Ectodermal cell (in vitro differentiated cells): ENCODE results near the gene TTLL3.

Source experiments
- H3K27ac ChIP-seq: 2 replicates; pipeline ENCODE4 v1.7.0; 2013; ENCODE audit warnings: mild to moderate bottlenecking, low read depth, low read length; ENCODE audit not compliant: insufficient read depth, poor library complexity, severe bottlenecking
- H3K27me3 ChIP-seq: 2 replicates; pipeline ENCODE4 v1.7.0; 2013; ENCODE audit warnings: mild to moderate bottlenecking, low read length; ENCODE audit not compliant: insufficient read depth, control insufficient read depth, poor library complexity, severe bottlenecking
- H3K36me3 ChIP-seq: one replicate; pipeline ENCODE4 v1.7.0; 2013; ENCODE audit warnings: low read length; ENCODE audit not compliant: control insufficient read depth, insufficient read depth
- H3K4me1 ChIP-seq: one replicate; pipeline ENCODE4 v1.7.0; 2013; ENCODE audit warnings: low read length; ENCODE audit not compliant: control insufficient read depth, insufficient read depth
- H3K4me3 ChIP-seq: 2 replicates; pipeline ENCODE4 v1.7.0; 2013; ENCODE audit warnings: low read depth, low read length, control low read depth; ENCODE audit not compliant: insufficient read depth
- H3K9me3 ChIP-seq: 2 replicates; pipeline ENCODE4 v1.7.0; 2013; ENCODE audit warnings: mild to moderate bottlenecking, low read length, moderate library complexity; ENCODE audit not compliant: control insufficient read depth
- WGBS, 2 experiments: methylation state at CpG; one replicate each; pipeline ENCODE4 v1.1.7; 2013; ENCODE audit warnings: missing lambda C conversion rate in 2 of 2; 5-methylcytosine and 5-hydroxymethylcytosine counted together

TTLL3 gene

DNA sequence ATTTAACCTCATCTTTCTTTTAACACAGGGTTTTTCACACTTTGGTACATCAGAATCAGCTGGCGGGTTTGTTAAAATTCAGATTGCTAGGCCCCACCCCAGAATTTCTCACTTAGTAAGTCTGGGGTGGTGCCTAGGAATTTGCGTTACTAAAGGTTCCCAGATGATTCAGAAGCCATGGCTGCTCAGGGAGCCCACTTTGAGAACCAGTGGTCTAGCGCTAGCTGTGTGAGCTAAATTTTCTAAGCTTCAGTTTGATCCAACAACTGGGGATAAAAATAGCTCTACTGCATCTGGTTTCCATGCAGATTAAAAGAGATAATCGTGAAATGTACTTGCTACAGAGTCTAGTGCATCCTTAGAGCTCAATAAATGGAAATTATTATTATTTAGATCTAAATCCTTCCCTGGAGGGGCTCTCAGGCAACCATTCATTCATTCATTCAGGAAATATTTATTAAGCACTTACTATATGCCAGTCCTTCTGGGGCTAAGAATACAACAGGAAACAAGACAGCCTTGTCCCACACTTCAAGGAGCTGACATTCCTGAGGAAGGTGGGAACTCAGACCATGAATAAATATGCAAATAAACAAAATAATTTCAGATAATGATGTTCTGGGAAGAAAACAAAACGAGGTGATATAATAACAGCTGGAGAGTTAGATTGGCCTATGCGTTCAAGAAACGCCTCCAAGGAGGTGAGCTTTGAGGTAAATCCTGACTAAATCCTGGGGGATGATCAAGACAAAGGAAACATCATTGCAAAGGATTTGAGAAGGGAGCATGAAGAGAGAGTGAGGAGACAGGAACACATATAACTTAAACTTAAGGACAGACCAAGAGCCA lies 73.9 kb downstream of the TTLL3 start:
- no peaks in the 10 kb centered on the region for H3K9me3 ChIP-seq
- H3K36me3 ChIP-seq: no peaks in the 10 kb centered on the region
- 86 to 90% methylated on average over 7 of the region's 7 CpGs for WGBS, 2 experiments
- H3K27ac ChIP-seq: no peak overlapping the region
- H3K4me1 ChIP-seq: no peaks in the 10 kb centered on the region
- H3K4me3 ChIP-seq: no peak overlapping the region
- no peaks in the 10 kb centered on the region for H3K27me3 ChIP-seq

DNA sequence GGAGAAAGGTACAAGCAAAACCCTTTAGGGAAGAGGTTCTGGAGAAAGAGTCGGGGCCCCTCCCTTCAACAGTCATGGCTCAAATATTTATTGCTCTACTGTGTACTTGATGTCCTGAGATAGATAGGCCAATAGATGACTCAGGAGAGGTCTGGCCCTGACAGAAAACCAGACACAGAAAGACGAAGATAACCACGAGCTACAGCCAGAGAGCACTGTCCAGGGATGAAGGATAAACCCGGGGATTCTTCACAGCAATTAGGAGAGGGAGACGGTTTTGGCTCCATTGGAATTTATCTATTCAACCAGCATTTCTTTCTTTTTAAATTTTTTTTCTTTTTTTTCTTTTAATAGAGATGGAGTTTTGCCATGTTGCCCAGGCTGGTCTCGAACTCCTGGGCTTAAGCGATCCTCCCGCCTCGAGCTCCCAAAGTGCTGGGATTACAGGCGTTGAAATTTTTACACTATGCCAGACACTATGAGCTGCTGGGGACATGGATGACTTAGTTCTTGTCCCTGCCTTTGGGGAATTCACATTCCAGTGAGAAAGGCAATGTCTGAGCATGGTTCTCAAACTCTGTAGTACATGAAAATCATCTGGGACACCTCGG lies 74.6 kb downstream of the TTLL3 start:
- Histone ChIP-seq H3K27me3 (no peaks in the 10 kb centered on the region), H3K36me3 (no peaks in the 10 kb centered on the region), H3K4me3 (no peak overlapping the region), H3K9me3 (no peaks in the 10 kb centered on the region), H3K27ac (no peak overlapping the region), H3K4me1 (no peaks in the 10 kb centered on the region)
- WGBS, 2 experiments: 90 to 93% methylated on average over 11 of the region's 11 CpGs
